Thoracic aorta (tissue), 2 donors: Measurements from ENCODE around the gene RAB36. TPM values are rescaled to one million over a fixed set of nuclear protein-coding genes. Genes with fewer than 3 reads are reported as not detected.

ENCODE experiments used
- ATAC-seq: fragments of 150-250 bp; one replicate; pipeline ENCODE4 v1.8.0; 2017; ENCODE audit warnings: low read depth; ENCODE audit not compliant: insufficient number of reproducible peaks, low FRiP score
- DNase-seq: peaks from one replicate; pipeline ENCODE4 v3.0.0-alpha.2; 2020; ENCODE audit warnings: low spot score
- H3K27ac ChIP-seq, 2 donors: fragments of 200-600 bp; sonication (generic); 1 replicate in 1 of 2; 2 replicates in 1 of 2; pipeline ENCODE4 v1.5.1; 2016; ENCODE audit warnings: mild to moderate bottlenecking in 2 of 2, moderate library complexity in 2 of 2
- H3K27me3 ChIP-seq: fragments of 200-600 bp; sonication (generic); replicated peaks from 2 replicates; pipeline ENCODE4 v1.6.0; 2016; ENCODE audit warnings: mild to moderate bottlenecking; ENCODE audit not compliant: insufficient read depth
- H3K36me3 ChIP-seq: fragments of 200-600 bp; sonication (generic); one replicate; pipeline ENCODE4 v1.5.1; 2016
- H3K4me1 ChIP-seq, 2 donors: fragments of 200-600 bp; sonication (generic); 1 replicate in 1 of 2; 2 replicates in 1 of 2; pipeline versions ENCODE4 v1.5.1 to v1.6.0; 2016; ENCODE audit warnings: low read depth in 2 of 2, mild to moderate bottlenecking in 1 of 2; ENCODE audit not compliant: control insufficient read depth in 1 of 2
- H3K4me3 ChIP-seq: fragments of 200-600 bp; sonication (generic); 2 replicates; pipeline ENCODE4 v1.5.1; 2016; ENCODE audit warnings: mild to moderate bottlenecking
- H3K9me3 ChIP-seq: fragments of 200-600 bp; sonication (generic); 2 replicates; pipeline ENCODE4 v1.5.1; 2016
- total RNA-seq, 2 donors: library from RNA; depleted of rRNA; stranded (reverse); fragments of >200 nt; gene quantifications; one replicate each; pipeline versions ENCODE4 v1.1.0 to v1.2.3, GENCODE V29; 2016
- TF ChIP-seq, protein P1 (sequence below): fragments of 200-600 bp; sonication (generic); IDR thresholded peaks from one replicate; pipeline ENCODE4 v1.5.1; 2019; ENCODE audit warnings: antibody characterized with exemption

The RAB36 gene
- total RNA-seq, 2 donors from 2014 or later: 3.5 to 4.5 TPM

DNA sequence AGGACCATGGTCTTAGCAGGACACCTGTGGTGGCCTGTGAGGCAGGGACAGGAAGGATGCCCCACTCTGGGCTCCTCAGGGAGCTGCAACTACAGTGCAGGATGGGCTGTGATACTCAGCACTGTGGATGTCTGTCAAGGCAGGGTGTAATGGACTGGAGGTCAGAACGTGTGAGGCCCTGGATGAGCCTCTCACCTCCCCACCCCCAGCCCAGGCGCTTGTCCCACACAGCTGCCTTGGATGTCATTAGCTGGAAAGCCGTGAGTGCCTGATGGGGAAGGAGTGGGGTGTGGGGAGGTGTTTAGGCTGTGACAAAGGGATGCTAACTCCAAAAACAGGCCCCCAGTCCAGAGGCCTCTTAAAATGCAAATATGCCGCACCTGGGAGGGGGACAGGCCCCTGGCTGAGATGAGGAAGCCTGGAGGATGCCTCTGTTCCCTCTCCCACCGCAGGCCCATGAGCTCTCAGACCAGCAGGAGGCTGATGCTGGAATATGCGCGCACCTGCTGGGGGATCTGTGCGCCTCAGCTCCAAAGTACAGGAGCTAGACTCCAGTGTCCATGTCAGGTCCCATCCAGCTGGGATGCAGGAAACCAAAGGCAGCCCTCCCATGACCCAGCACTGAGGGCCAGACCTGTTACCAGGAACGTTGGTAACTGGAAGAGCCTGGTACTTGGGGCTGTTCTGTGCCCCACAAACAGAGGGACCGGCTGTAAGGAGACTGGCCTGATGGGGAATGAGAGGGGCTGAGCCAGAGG, 28.6 kb upstream of the RAB36 start:
- no peak overlapping the region for H3K4me3 ChIP-seq
- H3K4me1 ChIP-seq: no peaks in the 10 kb centered on the region
- no peak for ATAC-seq
- H3K9me3 ChIP-seq: no peaks in the 10 kb centered on the region
- no peak overlapping the region for H3K27ac ChIP-seq
- no peaks in the 10 kb centered on the region for H3K27me3 ChIP-seq
- TF ChIP-seq, protein P1, sequence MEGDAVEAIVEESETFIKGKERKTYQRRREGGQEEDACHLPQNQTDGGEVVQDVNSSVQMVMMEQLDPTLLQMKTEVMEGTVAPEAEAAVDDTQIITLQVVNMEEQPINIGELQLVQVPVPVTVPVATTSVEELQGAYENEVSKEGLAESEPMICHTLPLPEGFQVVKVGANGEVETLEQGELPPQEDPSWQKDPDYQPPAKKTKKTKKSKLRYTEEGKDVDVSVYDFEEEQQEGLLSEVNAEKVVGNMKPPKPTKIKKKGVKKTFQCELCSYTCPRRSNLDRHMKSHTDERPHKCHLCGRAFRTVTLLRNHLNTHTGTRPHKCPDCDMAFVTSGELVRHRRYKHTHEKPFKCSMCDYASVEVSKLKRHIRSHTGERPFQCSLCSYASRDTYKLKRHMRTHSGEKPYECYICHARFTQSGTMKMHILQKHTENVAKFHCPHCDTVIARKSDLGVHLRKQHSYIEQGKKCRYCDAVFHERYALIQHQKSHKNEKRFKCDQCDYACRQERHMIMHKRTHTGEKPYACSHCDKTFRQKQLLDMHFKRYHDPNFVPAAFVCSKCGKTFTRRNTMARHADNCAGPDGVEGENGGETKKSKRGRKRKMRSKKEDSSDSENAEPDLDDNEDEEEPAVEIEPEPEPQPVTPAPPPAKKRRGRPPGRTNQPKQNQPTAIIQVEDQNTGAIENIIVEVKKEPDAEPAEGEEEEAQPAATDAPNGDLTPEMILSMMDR: no peak
- DNase-seq: no peak
- no peaks in the 10 kb centered on the region for H3K36me3 ChIP-seq

DNA sequence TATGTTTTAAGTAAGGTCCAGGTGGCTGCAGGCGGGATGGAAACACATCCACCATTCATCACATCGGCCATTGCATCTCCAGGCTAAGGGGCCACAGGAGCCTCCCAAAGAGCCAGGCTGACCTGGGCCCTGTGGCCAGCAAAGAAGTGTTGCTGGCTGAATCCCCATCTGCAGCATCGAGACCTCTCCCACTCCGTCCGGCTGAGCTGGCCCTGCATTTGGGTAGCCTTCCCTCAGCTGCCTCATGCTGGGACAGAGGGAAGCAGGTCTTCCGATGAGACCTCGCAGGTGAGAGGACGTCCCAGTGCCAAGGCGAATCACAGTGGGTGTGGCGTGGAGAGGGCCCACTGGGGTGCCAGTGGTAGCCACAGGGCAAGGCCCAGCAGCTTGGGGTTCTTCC, 28.0 kb upstream of the RAB36 start:
- Histone ChIP-seq H3K36me3 (no peaks in the 10 kb centered on the region), H3K27ac (no peak overlapping the region), H3K27me3 (no peaks in the 10 kb centered on the region), H3K9me3 (no peaks in the 10 kb centered on the region), H3K4me1 (no peaks in the 10 kb centered on the region), H3K4me3 (no peak overlapping the region)
- ATAC-seq (no peak), DNase-seq (no peak)
- TF ChIP-seq, protein P1: no peak

DNA sequence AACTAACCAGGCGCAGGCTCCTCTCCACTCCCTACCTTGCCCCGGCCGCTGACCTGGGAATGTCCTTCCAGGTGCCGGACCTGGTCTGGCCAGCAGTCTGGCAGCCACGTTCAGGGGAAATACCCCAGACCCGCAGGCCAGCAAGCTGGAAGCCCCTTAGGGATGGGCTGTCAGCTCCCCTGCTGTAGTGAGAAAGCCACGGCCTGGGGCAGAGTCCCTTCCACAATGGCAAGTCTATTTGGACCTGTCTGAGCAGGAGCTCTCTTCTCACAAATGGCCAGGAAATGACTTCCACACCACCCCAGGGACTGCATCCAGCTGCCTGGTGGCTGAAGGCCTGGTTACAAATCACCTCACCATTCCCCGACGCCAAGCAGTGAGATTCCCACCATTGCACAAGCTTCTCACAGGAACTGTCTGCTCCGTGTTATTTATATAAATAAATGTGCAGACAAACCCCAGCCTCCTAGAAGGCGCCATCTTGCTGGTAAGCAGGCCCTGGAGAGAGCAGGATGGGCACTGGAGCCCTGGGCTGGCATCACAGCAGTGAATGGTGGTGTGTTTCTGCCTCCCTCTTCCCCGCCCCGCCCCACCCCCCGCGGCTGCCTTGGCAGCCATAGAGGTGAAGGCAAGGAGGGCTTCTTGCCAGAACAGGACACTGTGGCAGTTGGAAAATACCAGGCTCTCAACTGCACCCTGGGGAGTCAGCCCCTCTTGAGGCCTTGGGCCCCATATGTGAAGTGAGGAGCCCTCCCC, 27.2 kb upstream of the RAB36 start:
- DNase-seq (no peak), ATAC-seq (no peak)
- no peak overlapping the region for H3K27ac ChIP-seq
- no peaks in the 10 kb centered on the region for H3K36me3 ChIP-seq
- no peaks in the 10 kb centered on the region for H3K4me1 ChIP-seq
- no peaks in the 10 kb centered on the region for H3K9me3 ChIP-seq
- TF ChIP-seq, protein P1: no peak
- no peak overlapping the region for H3K4me3 ChIP-seq
- H3K27me3 ChIP-seq: no peaks in the 10 kb centered on the region

DNA sequence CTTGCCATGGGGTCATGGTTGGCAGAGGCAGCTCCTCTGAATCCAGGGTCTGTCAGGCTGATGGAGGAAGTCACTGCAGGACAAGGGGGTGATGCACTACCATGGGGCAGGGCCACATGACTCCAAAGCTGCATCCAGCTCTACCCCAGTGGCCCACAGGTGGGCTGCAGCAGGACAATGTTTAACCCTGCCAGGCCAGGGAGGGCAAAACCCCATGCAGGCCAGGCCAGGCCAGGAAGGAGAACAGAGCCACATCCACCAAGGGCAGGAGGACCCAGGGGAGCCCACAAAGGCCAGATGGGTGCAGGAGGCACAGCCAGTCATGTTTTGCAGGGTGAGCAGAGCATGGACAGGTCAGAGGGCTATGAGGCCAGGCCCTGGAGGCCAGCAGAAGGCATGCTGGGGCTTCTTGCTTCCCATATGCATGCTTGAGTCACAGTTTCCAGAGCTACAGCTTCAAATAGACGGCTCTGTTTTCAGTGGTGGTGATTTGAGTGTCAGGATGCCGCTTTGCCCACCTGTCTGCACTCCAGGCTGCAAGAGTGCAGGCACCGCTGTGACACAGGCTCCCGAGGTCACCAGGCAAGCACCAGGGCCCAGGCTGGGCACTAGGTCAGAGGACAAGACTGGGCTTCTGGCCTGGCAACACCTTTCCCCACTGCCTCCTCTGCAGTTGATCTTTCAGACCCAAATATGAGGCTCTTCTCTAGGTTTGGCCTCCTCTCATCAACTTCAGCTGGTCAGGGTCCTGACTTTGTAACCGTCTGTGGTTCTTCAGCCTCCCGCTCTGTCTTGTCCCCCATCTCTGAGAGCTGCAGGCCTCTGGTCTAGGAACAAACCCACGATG, 26.4 kb upstream of the RAB36 start:
- ATAC-seq (no peak), DNase-seq (no peak)
- no peaks in the 10 kb centered on the region for H3K4me1 ChIP-seq
- no peaks in the 10 kb centered on the region for H3K36me3 ChIP-seq
- TF ChIP-seq, protein P1: no peak
- no peaks in the 10 kb centered on the region for H3K9me3 ChIP-seq
- no peaks in the 10 kb centered on the region for H3K27me3 ChIP-seq
- H3K27ac ChIP-seq: no peak overlapping the region
- H3K4me3 ChIP-seq: no peak overlapping the region
